SK-N-MC (cell line): ENCODE results near the gene SLC7A6OS.
A peak's percentile ranks its signal among the peaks of the same experiment; 100 is the strongest.

Source experiments
- DNase-seq: peaks from one replicate; pipeline ENCODE4 v3.0.0-alpha.2; 2011; ENCODE audit warnings: low read depth, low spot score
- H3K27ac ChIP-seq: fragments of 200-600 bp; sonication (generic); 2 replicates; pipeline ENCODE4 v1.5.1; 2016; ENCODE audit warnings: mixed run types
- H3K36me3 ChIP-seq: fragments of 200-600 bp; sonication (generic); 2 replicates; pipeline ENCODE4 v1.6.1; 2017; ENCODE audit warnings: antibody characterized with exemption, low read length, mixed read lengths; ENCODE audit not compliant: insufficient read depth
- H3K4me3 ChIP-seq: fragments of 200-600 bp; sonication (generic); 2 replicates; pipeline ENCODE4 v1.5.1; 2016
- H3K9ac ChIP-seq: fragments of 200-600 bp; sonication (generic); 2 replicates; pipeline ENCODE4 v1.8.0; 2017; ENCODE audit warnings: mixed run types, mixed read lengths; ENCODE audit not compliant: insufficient read length
- H3K9me3 ChIP-seq: fragments of 200-600 bp; sonication (generic); 2 replicates; pipeline ENCODE4 v1.6.1; 2017; ENCODE audit warnings: low read depth, mild to moderate bottlenecking, antibody characterized with exemption, low read length, moderate library complexity, mixed read lengths
- EZH2 ChIP-seq: fragments of 200-600 bp; sonication (generic); IDR thresholded peaks from one replicate; pipeline ENCODE4 v1.6.1; 2017; ENCODE audit warnings: antibody characterized with exemption
- FOXP2 ChIP-seq: optimal IDR thresholded peaks from 2 replicates; pipeline ENCODE3; 2011; ENCODE audit warnings: mild to moderate bottlenecking, moderate library complexity; ENCODE audit not compliant: insufficient read depth; ENCODE audit errors: extremely low read length, control extremely low read depth
- POLR2AphosphoS5 ChIP-seq: IDR thresholded peaks from 2 replicates; pipeline ENCODE4 v1.6.1; 2012; ENCODE audit warnings: mild to moderate bottlenecking, low read depth, low read length, borderline replicate concordance

Gene SLC7A6OS

GRCh38 chr16:68265078-68265920, 45.4 kb downstream of the SLC7A6OS start:
- TF ChIP-seq EZH2 (no peak), POLR2AphosphoS5 (no peak), FOXP2 (no peak)
- Histone ChIP-seq H3K9me3 (no peaks in the 10 kb centered on the region), H3K4me3 (peak overlapping the region; percentile 85), H3K36me3 (no peaks in the 10 kb centered on the region), H3K9ac (peak overlapping the region; percentile 64), H3K27ac (no peak overlapping the region)
- no peak for DNase-seq

- Histone ChIP-seq H3K36me3 (no peaks in the 10 kb centered on the region), H3K27ac (no peak within 1 kb of the TSS), H3K9ac (peak within 1 kb of the TSS; percentile 64), H3K4me3 (peak within 1 kb of the TSS; percentile 85), H3K9me3 (no peaks in the 10 kb centered on the region)
- no peak for DNase-seq
- TF ChIP-seq POLR2AphosphoS5 (no peak), FOXP2 (no peak), EZH2 (no peak)
These were observed 46.3 kb downstream of the SLC7A6OS start, which contains the start of gene SLC7A6 for GRCh38 chr16:68264128-68265077. Gene SLC7A6, plus strand, starts transcription at chr16:68264526. Its CDS starts 10,201 bp downstream, at chr16:68274727.

GRCh38 chr16:68263559-68264127, 47.1 kb downstream of the SLC7A6OS start:
- Histone ChIP-seq H3K27ac (no peak overlapping the region), H3K9ac (peak overlapping the region; percentile 63), H3K4me3 (peak overlapping the region; percentile 85), H3K9me3 (no peaks in the 10 kb centered on the region), H3K36me3 (no peaks in the 10 kb centered on the region)
- TF ChIP-seq POLR2AphosphoS5 (no peak), EZH2 (no peak), FOXP2 (no peak)
- no peak for DNase-seq

GRCh38 chr16:68259007-68259825, 51.5 kb downstream of the SLC7A6OS start:
- no peak for TF ChIP-seq POLR2AphosphoS5
- TF ChIP-seq EZH2, result no peak
- TF ChIP-seq FOXP2, result no peak
- Histone ChIP-seq H3K9ac (no peak overlapping the region), H3K36me3 (no peaks in the 10 kb centered on the region), H3K4me3 (no peak overlapping the region), H3K9me3 (no peaks in the 10 kb centered on the region), H3K27ac (no peak overlapping the region)
- no peak for DNase-seq

- no peak for DNase-seq
- Histone ChIP-seq H3K4me3 (no peak overlapping the region), H3K36me3 (no peaks in the 10 kb centered on the region), H3K9me3 (no peaks in the 10 kb centered on the region), H3K27ac (no peak overlapping the region), H3K9ac (no peak overlapping the region)
- TF ChIP-seq FOXP2 (no peak), POLR2AphosphoS5 (no peak), EZH2 (no peak)
These were observed 52.6 kb downstream of the SLC7A6OS start for GRCh38 chr16:68257906-68258800.

GRCh38 chr16:68257251-68257905, 53.4 kb downstream of the SLC7A6OS start:
- Histone ChIP-seq H3K27ac (no peak overlapping the region), H3K4me3 (no peak overlapping the region), H3K36me3 (no peaks in the 10 kb centered on the region), H3K9ac (no peak overlapping the region), H3K9me3 (no peaks in the 10 kb centered on the region)
- DNase-seq, result no peak
- no peak for TF ChIP-seq EZH2
- TF ChIP-seq FOXP2, result no peak
- TF ChIP-seq POLR2AphosphoS5, result no peak
